NCI-H2196 (cell line): ENCODE measurements around the gene SETD4.
"Not testable (repeated sequence)": the region's sequence is repeated elsewhere in the genome, so short reads cannot be mapped to it uniquely, and the experiment has no call there.

Experiments used
- DNase-seq: peaks from one replicate; lab custom pipeline; 2025; ENCODE audit not compliant: unreplicated experiment; lab: John Stamatoyannopoulos, UW

SETD4 gene

GRCh38 chr21:36060159-36060921 lies at the start of gene SETD4:
SETD4 (minus strand) TSS chr21:36060526; CDS start chr21:36058888, 1,638 bp downstream.
- DNase-seq = peak; percentile 99

- DNase-seq = no peak
These were observed 49.5 kb upstream of the SETD4 start for GRCh38 chr21:36109868-36110267.

GRCh38 chr21:36105327-36105842 lies 45.1 kb upstream of the SETD4 start:
- no peak for DNase-seq

GRCh38 chr21:36104317-36105300 lies 44.3 kb upstream of the SETD4 start:
- no peak for DNase-seq

GRCh38 chr21:36103434-36103833 lies 43.1 kb upstream of the SETD4 start:
- DNase-seq = no peak

- DNase-seq = no peak
These were observed 40.8 kb upstream of the SETD4 start for GRCh38 chr21:36100971-36101641.

- DNase-seq = not testable (repeated sequence)
These were observed 39.4 kb upstream of the SETD4 start for GRCh38 chr21:36099695-36100211.

- no peak for DNase-seq
These were observed 38.7 kb upstream of the SETD4 start for GRCh38 chr21:36099000-36099399.

GRCh38 chr21:36098182-36098532 lies 37.8 kb upstream of the SETD4 start:
- no peak for DNase-seq

GRCh38 chr21:36097427-36098181 lies 37.3 kb upstream of the SETD4 start:
- no peak for DNase-seq

GRCh38 chr21:36096398-36097290 lies 36.3 kb upstream of the SETD4 start:
- no peak for DNase-seq

- no peak for DNase-seq
These were observed 33.2 kb upstream of the SETD4 start for GRCh38 chr21:36093512-36093911.

- no peak for DNase-seq
These were observed 32.4 kb upstream of the SETD4 start for GRCh38 chr21:36092681-36093080.

- DNase-seq = no peak
These were observed 29.6 kb upstream of the SETD4 start for GRCh38 chr21:36089946-36090345.

- DNase-seq = peak; percentile 16
These were observed 27.2 kb upstream of the SETD4 start for GRCh38 chr21:36087362-36088138.

- no peak for DNase-seq
These were observed 21.9 kb upstream of the SETD4 start for GRCh38 chr21:36082237-36082664.

- DNase-seq = no peak
These were observed 20.1 kb upstream of the SETD4 start for GRCh38 chr21:36080386-36080785.

GRCh38 chr21:36079671-36080070 lies 19.3 kb upstream of the SETD4 start:
- DNase-seq = no peak
